ENCODE results near the gene MRPS23.

The MRPS23 gene

DNA sequence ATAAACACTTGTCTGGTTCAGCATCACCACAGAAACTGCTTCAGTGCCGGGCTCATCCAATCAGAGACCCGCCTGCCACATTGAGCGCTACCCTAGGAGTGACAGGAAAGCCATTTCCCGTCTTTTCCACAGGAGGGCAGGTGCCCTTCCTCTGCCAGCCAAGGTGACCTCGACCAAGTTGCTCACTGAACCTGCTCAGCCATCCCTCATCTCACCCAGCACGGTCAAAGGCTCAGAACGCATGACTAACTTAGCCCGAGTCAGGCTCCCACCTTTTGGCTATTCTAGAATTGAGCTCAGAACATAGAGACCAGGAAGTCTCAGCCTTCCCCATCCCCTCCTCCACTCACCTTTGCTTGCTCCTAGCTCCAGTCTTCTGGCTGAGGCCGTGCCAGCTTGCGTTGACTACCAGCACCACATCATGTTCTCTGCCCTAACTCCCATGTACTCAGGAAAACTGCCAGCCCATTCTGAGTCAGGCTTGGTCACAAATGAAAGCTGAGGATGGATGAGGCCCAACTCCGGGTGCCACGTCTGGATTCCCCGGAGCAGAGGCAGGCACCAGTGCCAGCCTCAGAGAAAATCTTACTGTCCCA, 15.6 kb downstream of the MRPS23 start:
- no peak for DNase-seq

DNA sequence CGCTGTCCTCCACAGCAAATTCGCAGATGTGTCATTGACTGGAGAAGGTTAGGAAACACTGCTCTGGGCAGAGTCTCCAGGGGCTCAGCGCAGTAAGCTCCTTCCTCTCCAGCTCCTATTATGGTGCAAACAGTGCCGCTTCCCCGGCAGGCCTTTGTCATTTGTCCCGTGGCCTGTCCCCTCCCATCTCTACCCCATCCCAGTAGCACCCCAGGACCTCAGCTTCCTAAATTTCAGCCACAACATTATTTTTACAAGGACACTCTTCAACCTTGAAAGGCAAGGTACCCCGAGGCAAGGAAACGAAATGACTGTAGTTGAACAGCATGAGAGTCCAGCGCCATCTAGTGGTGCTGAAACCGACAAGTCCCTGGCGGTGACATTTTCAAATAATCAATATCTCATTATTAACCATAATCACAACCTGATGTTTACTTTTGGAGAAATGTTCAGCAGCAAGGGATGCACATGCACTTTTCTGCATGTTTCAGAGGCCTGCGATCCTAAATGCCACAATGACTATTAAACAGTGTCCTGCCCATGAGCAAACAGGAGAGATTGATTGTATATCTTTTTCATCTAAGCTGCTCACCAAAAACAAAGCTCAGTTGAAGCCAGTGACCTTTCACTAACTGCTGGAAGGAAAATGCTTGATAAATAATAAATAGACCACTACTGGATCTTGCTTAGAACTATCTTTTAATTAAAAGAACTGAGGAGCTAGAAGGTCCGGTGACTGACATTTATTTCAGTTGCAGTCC, 16.5 kb downstream of the MRPS23 start:
- DNase-seq = peak; percentile 60

DNA sequence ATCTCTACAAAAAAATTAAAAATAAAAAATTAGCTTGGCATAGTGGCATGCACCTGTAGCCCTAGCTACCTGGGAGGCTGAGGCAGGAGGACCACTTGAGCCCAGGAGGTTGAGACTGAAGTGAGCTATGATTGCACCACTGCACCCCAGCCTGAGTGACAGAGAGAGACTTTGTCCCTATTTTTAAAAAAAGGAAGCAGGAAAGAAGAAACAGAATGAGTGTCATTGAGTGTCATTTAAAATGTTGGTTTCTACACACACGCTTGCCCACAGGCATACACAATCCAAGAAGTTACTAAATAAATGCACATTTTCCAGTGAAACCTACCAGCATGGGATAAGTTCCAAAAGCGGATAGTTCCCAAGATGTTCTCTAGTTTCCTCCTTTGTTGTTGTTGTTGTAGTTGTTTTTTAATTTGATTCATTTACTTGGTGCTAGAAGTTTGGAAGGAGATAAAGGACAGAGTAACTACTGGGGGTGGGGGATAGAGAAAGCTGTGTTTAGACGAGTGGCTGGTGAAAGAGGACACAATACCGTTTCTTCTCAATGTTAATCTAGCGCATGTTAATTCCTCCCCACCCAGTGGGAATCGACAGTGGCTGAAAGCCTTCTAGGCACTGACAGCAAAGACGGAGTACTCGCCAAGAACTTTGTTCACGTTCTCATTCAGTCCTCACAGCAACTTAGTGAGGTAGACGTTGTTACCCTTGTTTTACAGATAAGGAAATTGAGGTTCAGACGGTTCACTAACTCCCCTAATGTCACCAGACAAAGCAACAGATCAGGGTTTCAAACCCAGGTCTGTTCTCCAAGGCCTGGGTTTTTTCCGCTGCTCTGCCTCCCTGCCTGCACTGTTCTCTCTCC, 17.3 kb downstream of the MRPS23 start:
- no peak for DNase-seq

DNA sequence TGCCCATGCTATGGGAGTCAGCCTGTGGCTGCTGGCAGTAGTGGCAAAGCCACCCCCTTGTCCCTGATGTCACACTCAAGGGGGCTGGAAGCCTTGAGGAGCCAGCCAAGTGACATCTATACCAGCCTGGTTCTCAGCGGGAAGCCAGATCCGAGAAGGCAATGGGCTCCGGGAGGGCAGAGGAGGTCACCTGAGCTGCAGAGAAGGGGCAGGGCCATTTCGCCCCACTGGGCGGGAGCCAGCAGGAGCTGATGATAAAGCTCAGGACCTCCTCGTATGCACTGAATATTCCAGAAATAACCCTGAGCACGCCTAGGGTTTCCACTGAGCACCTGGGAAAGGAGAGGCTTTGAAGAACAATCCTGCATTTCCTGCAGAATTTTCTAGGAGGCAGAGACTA, 19.0 kb downstream of the MRPS23 start:
- DNase-seq = no peak

DNA sequence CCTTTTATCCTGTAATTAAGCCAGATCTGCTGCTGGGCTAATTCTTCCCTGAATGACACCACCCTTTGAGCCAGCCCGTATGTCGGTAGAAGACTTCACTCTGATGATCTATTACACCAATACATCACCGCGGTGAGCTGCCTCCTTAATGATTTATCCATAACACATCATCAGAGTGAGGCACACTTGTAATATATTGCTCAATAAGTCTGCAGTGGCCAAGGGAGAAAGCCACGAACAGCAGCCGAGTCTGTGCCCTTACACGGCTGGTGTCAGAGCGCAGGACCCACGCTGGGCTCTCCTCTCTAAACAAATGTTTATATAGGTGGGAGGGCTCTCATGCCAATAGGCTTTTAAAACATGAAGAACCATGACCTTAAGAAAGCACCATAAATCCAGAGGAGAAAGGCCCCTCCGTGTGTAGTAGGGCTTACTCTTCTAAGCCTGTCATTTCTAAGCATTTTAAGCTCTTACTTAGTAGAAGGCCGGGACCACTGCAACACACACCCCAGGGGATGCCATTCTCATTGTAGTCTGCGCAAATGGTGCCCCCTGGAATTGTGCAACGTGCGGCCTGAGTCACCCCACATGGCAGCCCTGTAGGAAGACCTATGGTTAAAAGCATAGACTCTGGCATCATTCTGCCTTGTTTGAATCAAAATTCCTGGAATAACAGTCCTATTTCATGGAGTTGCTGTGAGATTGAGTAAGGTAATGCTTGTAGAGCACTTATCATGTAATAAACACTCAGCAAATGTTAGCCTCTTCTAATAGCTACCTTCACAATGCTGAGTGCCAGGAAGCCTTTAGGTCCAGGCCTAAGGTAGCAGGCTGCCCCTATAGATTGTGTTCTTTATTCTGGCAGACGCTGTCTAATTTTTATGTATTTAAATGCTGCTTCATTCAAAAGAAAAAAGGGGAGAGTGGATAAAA, 26.1 kb downstream of the MRPS23 start:
- no peak for DNase-seq

DNA sequence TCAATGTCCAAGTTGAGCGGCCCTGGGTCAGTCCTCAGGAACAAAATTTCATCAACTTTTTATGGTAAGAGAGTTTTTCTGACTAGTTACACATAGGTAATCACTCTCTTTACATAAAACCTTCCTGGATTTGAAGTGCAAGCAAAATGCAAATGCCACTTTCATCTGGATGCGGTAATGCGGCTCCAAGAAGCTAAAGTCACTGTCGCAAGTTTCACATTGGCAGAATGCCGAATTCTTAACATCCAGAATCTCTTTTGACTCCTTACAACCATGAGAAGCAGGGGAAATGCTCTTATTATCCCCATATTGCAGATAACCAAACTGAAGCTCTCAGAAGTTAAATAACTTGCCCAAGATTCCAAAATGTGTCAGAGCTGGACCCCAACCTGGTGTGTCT, 30.0 kb downstream of the MRPS23 start:
- DNase-seq = no peak

DNA sequence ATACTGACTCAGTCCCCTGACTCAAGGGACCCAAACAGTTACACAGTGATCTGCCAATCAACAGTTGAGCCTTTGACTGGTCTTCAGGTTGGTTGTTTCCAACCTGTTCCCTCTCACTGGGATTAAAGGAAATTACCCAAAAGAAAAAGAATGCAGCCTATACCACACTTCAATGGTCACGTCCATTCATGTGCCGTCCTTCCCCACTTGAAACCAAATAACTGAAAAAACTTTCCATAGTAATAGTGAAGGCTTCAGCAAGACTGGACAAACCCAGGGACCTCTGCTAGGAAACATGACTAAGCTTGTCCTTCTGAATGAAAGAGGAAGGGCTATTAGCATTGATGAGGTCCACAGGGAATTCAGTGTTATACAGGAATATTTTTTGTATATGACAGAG, 30.6 kb downstream of the MRPS23 start:
- no peak for DNase-seq

DNA sequence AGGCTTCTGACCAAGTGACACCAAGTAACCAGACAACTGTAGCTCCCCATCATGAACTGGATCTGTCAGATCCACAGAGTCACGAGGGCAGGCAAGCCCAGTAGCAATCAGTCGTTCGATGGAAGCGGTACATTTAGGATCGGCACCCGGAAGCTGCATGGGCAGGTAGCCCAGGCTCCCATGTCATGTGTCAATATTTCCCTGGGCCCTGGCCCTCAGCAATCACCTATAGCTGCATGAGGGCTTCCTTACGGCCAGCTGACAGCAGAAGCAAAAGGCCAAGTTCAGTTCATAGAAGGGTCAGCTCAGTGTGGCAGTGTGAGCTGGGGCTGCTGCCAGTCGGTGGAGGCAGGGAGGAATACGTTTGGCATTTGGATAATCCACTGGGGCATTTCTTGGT, 31.8 kb downstream of the MRPS23 start:
- no peak for DNase-seq

DNA sequence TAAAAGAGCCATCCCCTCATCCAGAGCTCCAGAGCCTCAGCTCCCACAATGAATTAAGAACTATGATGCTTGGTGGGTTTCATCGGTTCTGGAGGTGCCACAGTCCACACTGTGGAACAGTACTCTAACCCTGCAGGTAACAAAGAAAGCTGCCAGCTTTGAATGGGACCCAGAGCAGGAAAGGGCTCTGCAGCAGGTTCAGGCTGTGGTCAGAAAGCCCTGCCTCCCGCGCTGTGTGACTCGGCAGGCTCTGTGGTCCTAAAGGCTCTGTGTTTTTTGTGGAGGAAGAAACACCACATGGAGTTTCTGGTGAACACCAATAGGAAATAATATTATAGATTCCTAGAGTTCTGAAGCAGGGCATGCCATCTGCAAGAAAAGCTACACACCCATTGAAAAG, 32.5 kb downstream of the MRPS23 start:
- DNase-seq = no peak

DNA sequence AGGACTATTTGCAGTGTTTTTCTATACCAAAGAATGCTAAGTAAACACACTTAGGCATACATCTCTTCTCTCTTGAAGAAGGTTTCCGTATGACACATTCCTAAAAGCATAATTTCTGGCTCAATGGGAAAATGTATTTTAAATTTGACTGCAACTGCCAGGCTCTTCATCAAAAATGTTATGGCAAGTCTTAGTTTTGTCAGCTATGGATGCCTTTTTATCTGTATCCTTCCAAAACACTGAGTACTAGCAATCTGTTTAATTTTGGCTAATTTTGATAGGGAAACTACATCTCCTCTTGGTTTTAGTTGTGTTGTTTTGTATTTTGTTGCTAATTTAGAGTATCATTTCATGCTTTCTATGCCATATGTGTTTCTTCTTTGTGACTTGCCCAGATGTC, 35.4 kb downstream of the MRPS23 start:
- DNase-seq = no peak

DNA sequence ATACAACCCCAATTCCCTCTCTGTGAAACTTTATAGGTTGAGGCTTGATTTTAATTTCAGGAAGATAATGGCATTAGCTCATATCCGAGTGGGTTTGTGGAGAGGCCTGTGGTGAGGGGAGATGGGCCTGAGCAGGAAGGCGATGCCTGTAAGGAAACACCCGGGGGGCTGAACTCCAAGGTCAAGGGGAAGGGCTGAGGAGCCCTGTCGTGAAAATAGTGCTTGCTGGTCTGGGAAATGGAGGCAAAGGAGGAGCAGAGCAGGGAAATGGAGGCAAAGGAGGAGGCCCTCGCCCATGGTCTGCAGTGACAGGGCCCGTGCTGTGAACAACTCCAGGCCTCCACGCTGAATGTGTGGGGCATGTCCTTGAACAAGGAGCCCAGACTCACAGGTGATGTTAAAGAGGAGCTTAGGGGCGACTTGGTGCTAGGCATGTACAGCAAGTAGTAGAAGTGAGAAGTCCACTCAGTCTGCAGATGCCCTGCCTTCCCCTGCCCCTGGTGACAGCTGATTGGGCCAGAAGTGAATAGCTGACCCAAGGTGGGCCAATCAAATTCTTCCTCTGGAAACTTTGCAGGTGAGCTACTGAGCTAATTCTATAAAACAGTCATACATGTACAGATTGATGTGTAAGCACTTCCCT, 38.1 kb downstream of the MRPS23 start:
- DNase-seq = no peak

DNA sequence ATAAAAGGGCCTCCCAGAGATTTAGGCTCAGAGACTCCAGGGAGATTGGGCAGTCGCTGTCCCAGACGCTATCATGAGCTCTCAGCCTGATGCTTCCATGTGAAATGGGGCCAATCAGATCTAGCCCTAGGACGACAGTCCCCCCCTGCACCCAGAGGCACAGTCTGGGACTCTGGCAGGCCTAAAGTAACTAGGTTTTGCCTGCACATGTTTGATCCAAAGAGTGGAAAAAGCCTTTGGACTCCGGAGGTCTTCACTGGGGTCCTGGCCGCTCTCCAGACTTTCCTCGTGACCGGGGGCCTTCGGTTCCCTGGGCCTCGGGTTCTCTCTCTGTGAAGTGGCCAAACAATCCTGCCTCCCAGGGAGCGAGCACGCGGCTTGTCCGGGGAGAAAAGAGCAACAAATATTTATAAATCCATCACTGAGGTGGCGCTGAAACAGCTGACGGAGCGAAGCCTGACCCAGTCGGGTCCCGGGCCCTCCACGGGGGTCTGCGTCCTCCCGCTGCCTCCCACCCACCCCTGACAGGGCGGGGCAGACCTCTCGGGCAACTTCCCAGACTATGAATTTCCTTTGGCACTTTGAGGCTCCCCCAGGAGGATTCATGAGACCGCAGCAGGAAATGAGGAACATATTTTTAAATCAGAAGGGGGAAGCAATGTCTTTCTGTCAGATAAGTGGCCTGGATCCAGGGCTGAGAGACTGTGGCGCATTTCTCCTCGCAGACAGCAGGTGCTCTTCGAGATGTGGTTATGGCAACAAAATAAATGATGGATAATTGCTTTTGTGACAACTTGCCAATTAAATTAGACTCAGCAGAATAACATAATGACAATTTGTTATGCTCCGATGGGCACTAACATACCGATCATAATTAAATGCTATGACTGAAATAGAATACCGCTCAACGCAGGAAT, 38.9 kb downstream of the MRPS23 start:
- DNase-seq = no peak

DNA sequence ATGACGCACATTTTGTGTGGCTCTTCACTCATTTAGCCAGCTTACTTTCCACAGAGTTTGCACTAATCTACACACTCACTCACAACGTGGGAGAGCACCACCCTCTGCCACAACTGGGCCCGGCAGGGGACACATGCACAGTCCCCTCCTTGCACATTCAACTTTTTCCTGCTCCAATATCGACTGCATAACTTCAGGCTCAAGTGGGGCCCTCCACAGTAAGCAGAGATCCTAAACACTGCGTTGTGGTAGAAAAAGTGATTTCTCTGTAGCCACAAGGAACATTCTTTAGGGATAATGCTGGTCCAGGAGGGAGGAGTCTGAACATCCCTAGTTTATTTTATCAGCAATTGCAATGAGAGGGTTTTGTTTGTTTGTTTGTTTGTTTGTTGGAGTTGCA, 40.0 kb downstream of the MRPS23 start:
- DNase-seq = no peak

DNA sequence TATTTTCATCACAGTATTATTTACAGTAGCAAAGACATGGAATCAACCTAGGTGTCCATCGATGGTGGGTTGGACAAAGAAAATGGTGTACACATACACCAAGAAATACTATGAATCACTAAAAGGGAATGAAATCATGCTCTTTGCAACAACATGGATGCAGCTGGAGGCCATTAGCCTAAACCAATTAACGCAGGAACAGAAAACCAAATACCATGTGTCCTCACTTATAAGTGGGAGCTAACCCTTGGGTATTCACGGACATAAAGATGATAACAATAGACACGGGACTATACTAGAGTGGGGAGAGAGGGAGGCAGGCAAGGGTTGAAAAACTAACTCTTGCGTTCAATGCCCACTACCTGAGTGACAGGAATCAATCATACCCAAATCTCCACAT, 41.0 kb downstream of the MRPS23 start:
- DNase-seq = no peak

DNA sequence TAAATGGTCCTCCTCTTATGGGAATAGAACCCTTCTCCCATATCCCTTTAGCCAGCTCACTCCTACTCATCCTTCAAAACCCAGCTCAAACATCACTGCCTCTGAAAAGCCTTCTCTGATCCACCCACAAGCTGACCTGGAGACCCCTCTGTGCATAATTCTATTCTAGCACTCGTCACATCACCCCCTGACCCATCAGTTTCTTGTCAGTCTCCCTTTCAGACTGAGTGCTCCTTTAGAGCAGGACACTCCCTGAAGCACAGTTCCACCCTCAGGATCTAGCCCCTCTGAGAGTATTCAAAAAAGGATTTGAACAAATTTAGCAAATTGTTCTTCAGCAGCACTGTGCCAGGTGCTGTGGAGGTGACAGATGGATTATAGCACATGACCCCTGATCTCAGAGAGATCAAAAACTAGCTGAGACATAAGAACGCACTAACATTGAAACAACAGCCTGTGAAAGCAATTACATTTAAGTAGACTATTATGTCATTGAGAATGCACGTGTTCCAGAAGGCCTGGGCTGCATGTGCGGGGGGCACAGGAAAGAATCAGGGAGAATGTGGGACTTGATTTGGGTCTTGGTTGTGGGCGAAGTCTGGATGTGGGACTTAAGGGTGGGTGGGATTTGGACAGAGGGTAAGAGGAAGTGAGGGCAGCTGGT, 43.5 kb downstream of the MRPS23 start:
- DNase-seq = no peak

DNA sequence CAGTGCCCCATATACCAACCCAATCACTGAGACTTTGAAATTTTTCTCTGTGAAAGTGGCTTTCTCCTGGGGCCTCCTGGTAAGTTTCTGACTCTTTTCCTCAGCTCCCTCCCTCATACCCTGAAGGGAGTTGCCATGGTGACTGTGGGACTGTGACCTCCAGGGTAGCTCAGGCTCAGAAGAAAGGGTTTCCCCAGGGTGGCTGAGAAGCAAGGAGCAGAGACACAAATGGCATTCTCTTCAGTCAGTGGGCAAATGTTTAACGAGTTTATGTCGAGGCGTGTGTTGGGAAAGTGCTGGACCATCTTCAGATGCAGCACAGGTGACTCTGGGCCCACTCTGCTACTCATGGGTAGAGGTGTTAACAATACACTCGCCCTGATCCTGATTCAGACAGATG, 46.8 kb downstream of the MRPS23 start:
- no peak for DNase-seq

DNA sequence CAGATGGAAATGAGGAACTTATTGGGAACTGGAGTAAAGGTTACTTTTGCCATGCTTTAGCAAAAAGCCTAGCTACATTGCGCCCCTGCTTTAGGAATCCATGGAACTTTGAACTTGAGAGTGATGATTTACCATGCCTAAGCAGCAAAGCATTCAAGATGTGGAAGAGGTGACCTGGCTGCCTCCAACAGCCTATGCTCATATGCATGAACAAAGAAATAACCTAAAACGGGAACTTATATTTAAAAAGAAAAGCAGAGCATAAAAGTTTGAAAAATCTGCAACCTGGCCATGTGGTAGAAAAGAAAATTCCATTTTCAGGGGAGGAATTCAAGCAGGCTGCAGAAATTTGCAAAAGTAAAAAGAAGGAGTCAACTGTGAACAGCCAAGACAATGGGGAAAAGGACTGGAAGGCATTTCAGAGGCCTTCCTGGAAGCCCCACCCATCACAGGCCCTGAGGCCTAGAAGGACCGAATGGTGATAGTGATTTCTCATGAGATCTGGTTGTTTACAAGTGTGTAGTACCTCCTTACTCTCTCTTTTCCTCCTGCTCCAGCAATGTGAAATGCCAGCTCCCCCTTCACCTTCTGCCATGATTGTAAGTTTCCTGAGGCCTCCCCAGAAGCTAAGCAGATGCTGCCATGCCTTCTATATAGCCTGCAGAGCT, 48.7 kb downstream of the MRPS23 start:
- DNase-seq = no peak

DNA sequence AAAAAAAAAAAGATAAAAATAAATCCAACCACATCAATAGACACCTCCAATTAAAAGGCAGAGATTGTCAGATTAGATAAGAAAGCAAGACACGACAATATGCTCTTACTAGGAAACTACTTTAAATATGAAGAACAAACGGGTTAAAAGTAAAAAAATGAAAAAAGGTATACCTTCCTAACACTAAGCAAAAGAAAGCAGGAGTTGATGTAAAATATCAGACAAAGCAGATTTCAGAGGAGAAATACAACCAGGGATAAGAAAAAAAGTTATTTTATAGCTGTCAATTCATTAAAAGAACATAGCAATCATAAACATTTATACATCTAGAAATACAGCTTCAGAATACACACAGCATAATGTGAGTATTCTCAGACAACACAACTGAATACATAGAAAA, 55.0 kb downstream of the MRPS23 start:
- DNase-seq = no peak

DNA sequence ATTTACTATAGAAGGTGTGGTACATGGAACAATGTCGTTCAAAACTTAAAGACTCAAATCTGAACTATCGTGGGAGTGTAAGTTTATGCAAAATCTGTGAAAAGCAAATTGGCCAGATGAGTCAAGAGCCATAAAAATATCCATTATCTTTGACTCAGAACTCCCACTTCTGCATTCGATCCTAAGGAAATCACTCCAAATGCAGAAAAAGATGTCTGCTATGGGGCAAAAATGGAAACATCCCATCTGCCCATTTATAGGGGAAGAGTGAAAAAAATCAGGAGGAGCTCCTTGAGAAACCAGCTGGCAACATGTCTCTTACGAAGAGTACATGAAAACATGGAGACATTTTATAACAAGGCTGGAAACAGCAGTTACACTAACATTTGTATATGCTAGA, 61.1 kb downstream of the MRPS23 start:
- DNase-seq = no peak

DNA sequence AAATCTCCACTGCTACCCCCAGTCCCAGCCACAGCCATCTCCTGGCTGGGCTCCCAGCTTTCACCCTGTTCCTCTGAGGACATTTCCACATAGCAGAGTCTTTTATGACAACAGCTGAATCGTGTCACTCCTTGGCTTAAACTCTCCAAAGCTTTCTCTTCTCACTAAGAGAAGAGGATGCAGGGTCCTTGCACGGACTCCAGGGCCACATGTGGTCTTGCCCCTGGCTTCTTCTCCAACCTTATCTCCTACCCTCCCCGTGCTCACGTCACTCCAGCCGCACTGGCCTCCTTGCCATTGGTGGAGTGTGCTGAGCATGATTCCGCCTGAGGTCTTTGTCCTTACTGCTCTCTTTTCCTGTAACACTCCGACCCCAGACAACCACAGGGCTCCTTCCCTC, 64.8 kb downstream of the MRPS23 start:
- DNase-seq = no peak

Measured in activated T-cell treated with anti-CD3 and anti-CD28 coated beads, Interleukin-2, amount 50 U/mL, for 1 hour (primary cell).